HG03159 (cell line): ENCODE results near the gene UBE2L6.
A peak's percentile ranks its signal among the peaks of the same experiment; 100 is the strongest.
"Not testable (repeated sequence)": the region's sequence is repeated elsewhere in the genome, so short reads cannot be mapped to it uniquely, and the experiment has no call there.

Experiments
- ATAC-seq: cut with Tn5 transposase; IDR thresholded peaks from one replicate; pipeline ENCODE4 v1.9.1; 2021; ENCODE audit warnings: mild to moderate bottlenecking, moderate library complexity; ENCODE audit not compliant: unreplicated experiment

UBE2L6 gene

DNA sequence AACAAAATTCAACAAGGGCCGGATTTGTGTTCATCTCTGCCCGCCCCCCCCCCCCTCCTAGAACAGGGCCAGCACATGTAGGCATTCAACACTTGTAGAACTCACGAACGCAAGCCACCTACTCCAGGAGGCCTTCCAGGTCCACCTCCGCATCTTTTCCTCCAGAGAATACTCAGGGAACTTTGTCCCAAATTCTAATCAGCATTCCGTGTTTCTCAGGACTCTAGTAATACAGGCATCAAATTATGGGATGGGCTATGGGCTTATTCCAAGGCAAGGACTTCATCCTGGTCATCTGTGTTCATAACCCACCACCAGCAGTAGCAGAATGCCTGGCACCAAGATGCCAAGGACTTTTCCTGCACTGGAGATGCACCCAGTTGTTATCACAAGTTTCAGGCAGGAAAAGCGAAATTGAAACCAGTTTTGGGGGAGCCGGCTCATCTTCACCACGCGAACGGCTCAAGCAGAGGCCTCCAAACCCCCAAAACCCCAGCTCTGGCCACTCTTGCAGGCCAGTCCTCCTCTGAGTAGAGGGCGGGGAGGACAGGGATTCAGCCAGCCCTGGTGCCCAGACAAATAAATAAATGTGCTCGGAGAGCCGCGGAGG is 462 bp downstream of the UBE2L6 start:
- peak; percentile 1 for ATAC-seq

DNA sequence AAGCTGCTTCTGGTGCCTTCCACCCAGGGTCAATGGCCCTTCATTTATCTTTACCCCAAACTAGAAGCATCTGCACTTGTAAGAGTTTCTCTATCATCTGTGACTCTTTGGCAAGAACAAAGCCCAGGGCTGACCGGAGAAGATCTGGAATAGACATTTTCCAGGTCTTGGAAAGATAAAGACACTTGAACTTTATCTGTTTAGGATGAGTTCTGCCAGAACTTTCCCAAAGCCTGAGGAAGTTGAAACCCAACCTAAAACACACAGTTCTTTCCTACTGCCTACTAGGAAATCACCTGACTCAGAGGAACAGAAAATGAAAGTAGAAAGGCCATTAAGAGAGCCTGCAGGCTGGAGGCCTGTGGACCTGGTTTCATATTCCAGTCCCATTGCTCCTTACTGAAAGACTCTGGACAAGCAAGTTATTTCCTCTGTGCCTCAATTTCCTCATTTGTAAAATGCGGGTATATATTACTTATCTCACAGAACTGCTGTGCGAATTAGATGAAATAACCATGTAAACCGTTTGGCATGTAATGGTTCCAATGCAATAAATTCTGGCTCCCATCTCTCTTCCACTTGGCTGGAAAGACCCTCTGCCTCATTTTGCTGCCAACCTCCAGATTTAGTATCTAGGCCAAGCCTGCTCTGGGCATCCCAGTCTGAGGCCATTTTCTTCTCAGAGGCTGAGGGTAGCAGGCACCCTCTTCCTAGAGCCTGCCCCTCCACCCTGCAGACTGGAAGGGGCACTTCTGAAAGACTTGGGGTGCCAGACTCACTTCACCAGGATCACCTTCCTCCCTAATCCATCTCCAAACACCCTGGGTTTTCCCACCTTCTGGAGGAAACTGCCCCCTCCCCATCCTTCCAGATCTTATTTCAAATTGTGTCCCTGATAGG is 1.2 kb downstream of the UBE2L6 start:
- ATAC-seq: peak; percentile 60

GRCh38 chr11:57562596-57562995 is 4.9 kb downstream of the UBE2L6 start:
- no peak for ATAC-seq

DNA sequence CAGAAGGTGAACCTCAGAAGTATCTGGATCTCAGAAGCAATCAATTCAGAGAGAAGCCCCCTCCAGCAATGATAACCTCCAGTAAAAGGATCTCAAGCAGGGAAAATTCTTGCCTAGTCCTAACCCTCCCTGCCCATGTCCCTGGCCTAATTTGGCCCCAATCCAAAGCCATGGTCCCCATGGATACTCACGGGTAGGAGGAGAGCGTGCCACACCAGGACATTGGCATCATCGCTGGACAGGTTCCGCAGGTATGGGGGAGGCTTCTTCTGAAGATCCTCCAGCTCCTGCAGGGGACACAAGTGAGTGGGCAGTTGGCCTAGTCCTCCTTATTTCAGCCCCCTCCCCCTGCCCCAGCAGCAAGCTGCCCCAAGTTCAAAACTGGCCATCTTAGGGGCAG is 7.3 kb downstream of the UBE2L6 start:
- ATAC-seq: no peak

DNA sequence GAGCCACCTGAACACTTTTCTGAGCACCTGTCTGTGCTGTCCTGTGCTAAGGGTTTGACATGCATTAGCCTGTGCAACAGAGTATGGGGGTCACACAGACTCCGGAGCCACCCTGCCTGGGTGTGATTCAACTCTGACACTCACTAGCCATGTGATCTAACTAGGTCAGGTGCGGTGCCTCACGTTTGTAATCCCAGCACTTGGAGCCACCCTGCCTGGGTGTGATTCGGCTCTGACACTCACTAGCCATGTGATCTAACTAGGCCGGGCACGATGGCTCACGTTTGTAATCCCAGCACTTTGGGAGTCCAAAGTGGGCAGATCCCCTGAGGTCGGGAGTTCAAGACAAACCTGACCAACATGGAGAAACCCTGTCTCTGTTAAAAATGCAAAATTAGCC is 11.4 kb downstream of the UBE2L6 start:
- ATAC-seq: no peak

DNA sequence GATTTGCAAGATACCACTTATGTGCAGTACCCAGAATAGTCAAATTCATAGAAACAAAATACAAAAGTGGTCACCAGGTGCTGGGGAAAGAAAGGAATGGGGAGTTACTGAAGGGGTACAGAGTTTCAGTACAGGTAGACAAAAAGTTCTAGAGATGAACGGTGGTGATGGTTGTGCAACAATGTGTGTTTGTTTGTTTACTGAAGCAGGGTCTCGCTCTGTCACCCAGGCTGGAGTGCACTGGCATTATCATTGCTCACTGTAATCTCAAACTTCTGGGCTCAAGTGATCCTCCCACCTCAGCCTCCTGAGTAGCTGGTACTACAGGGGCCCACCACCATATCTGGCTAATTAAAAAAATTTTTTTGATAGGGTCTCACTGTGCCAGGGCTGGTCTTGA is 12.1 kb downstream of the UBE2L6 start:
- no peak for ATAC-seq

DNA sequence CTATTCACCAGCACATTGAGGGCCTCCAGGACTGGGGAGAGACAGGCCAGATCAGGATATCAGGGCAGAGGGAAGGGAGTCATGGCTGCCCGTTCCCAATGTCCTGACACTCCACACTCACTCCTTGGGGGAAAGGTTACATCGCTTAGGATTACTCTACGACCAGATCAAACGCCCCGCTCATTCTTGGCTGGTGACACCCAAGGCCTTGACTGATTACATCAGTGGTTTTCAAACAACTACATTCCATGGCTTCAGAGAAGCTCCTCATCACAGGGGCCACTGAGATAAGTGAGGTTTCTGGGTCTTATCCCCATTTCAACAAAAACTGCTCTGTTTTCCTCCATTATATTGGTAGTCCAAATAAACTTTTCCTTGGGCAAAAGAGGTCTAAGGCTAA is 15.0 kb downstream of the UBE2L6 start:
- no peak for ATAC-seq

- ATAC-seq: no peak
Measured at GRCh38 chr11:57551941-57552340, 15.5 kb downstream of the UBE2L6 start.

GRCh38 chr11:57549983-57550382 is 17.5 kb downstream of the UBE2L6 start:
- no peak for ATAC-seq

DNA sequence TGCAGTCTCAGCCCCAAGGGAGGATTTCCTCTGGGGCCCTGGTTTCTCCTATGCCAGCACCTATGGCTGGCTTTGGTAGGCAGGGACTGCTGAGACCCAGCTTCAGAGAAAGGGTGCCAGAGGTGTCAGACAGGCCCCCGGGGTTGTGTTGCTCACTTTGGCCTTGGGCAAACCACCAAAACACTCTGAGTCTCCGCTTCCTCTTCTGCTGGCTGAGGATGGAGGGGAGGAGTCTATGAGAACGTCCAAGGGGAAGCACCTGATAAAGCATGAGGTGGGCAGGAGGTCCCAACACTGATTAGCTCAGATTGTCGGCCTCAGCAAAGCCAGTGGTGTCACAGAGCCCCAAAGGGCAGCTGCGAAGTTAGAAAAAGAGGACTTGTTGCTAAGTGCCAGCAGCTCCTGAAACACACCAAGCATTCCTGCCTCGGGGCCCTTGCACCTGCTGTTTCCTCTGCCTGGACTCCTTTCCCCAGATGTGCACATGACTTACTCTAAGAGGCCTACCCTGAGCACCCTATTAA is 19.6 kb downstream of the UBE2L6 start:
- ATAC-seq: peak; percentile 92

GRCh38 chr11:57546869-57547475 is 20.5 kb downstream of the UBE2L6 start:
- peak; percentile 50 for ATAC-seq

GRCh38 chr11:57546451-57546850 is 21.0 kb downstream of the UBE2L6 start:
- ATAC-seq: no peak

DNA sequence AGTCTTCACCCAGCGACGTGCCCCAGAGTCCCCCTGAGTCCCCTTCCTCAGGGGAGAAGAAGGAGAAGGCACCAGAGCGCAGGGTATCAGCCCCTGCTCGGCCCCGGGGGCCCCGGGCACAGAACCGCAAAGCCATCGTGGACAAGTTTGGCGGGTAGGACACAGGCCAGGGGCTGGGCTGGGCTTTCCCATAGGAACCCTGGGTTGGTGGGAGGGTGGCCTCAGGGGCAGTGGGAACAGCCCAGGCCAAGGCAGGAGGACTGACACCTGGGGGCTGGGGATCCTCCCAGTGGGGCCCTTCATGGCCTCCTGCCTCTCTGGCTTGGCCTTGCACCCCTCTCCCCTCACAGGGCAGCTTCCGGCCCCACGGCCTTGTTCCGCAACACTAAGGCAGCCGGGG is 21.6 kb downstream of the UBE2L6 start:
- ATAC-seq: no peak

- ATAC-seq: no peak
Measured at GRCh38 chr11:57544566-57544965, 22.9 kb downstream of the UBE2L6 start.

- ATAC-seq: no peak
Measured at GRCh38 chr11:57543593-57543992, 23.9 kb downstream of the UBE2L6 start.

GRCh38 chr11:57542582-57542981 is 24.9 kb downstream of the UBE2L6 start:
- ATAC-seq: no peak

DNA sequence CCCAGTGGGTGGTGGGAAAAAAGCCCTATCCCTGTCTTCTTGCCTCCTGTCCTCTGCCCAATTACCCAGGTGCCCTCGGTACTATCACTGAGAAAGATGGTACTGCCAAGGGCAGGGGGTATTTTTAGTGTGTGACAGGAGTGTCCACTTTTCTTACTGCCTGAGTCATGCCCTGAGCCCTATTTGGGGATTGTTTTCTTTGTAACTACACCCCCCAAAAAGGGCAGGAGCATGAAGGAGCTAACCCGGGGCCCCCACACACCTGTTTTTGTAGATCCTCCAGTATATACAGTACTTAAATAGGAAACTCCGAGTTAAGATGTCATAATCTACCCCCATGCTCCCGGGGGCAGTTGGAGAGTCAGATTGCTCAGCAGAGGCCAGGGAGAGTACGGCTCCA is 26.3 kb downstream of the UBE2L6 start:
- ATAC-seq: no peak

GRCh38 chr11:57539342-57539741 is 28.1 kb downstream of the UBE2L6 start:
- ATAC-seq: no peak

DNA sequence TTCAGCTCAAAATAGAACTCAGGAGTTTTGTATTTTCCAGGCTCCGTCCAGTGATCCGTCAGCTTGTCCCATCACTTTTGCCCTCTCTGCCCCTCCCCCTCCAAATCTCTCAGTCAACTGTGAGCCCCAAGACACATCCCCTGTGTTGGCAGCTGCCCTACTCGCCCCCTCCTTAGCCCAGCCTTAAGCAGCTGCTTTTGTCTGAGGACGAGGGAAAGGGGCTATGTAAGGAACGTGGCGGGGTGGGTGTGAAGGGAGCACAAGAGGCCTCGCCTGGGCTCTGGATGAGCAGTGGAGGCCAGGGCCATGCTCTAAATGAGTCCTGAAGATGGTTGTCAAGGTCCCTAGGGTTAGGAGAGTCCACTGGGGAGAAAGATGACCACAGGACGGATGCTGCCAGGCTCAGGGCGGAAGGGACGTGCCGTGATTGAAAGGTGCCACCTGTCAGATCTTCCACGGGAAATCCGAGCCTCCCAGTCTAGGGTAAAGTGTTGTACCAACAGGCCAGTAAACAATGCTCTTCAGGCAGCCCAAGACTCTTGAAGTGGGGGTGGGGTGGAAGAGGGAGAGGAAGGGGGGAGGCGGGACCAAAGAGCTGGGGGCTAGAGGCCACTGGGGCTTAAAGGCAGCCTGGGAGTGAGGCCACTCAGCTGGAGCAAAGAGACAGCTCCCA is 30.4 kb downstream of the UBE2L6 start, which contains the start of gene SMTNL1:
TSS of gene SMTNL1 (plus strand) at position 649 of the 673 bp plus-strand sequence. CDS start 5,048 bp downstream, outside the sequence.
- no peak for ATAC-seq

- ATAC-seq: not testable (repeated sequence)
Measured at GRCh38 chr11:57534449-57534848, 33.0 kb downstream of the UBE2L6 start.
